ENCODE data around the gene ESPNL. TPM values are rescaled to one million over a fixed set of nuclear protein-coding genes. Genes with fewer than 3 reads are reported as not detected.
"Not testable (repeated sequence)": the region's sequence is repeated elsewhere in the genome, so short reads cannot be mapped to it uniquely, and the experiment has no call there.

ESPNL gene
- total RNA-seq, 1 donor = 1.1 TPM

DNA sequence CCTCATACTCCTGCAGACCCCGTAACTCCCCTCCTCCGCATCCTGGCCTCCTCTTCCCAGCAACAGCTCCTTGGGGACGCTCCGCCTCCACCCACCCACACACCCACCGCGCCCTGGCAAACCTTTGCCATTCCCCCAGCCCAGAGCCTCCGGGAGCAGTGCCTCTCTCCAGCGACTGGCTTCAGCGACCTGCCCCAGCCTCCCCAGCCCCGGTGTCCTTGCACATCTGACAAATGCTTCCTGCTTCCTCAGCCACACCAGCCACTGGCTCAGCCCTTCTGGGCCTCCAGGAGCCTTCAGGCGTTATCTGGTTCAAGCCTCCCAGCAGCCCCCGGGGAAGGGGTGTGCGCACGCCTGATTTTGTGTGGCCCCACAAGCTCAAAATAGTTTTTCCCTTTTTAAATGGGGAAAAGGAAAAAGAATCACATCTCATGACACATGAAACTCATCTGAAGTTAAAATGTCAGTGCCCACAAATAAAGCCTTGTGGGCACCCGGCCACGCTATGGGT lies 14.2 kb downstream of the ESPNL start:
- no peak for DNase-seq (ENCODE audit: low read depth in 2 of 3, low spot score in 2 of 3)

DNA sequence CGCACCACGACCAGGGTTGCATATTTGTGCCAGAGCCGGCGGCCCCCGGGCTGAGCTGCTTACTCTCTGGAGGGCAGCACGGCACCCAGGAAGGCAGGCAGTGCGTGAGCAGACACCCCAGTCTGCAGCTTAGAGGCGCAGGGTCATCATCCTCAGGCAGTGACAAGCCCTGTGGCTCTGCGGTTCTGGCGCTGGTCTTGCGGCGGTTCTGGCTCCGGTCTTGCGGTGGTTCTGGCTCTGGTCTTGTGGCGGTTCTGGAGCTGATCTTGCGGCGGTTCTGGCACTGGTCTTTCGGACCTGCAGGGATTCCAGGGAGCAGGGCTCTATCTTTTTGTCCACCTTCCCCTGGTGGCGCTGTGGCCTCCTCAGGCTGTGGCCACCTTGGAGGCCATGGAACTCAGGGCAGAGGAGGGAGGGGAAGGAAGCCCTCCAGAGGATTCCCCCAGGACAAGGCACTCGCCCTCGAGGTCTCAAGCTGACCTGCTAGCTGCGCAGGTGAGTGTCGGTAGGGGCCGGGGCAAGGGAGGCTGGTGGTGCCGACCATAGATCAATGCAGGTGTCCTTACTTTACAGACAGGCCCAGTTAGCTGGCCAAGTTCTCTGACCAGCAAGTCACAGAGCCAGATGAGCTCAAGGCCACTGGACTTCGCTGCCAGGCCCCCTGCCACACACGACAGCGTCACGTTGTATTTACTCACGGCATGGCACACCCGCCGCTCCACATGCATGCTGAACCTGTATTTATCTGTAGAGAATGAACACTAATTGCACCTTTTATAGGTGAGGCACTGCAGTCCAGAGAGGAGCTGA lies 14.9 kb downstream of the ESPNL start:
- DNase-seq (ENCODE audit: low read depth in 2 of 3, low spot score in 2 of 3) = no peak

DNA sequence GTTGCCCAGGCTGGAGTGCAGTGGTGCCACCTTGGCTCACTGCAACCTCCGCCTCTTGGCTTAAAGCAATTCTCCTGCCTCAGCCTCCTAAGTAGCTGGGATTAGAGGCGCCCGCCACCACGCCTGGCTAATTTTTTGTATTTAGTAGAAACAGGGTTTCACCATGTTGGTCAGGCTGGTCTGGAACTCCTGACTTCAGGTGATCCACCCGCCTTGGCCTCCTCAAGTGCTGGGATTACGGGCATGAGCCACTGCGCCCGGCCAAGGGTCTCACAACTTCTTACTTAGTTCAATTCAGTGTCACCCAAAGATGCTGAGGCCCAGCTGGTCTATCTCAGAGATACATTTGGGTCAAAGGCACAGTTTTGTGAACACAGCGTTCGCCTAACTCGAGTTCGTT lies 15.6 kb downstream of the ESPNL start:
- not testable (repeated sequence) for DNase-seq (ENCODE audit: low read depth in 2 of 3, low spot score in 2 of 3)

DNA sequence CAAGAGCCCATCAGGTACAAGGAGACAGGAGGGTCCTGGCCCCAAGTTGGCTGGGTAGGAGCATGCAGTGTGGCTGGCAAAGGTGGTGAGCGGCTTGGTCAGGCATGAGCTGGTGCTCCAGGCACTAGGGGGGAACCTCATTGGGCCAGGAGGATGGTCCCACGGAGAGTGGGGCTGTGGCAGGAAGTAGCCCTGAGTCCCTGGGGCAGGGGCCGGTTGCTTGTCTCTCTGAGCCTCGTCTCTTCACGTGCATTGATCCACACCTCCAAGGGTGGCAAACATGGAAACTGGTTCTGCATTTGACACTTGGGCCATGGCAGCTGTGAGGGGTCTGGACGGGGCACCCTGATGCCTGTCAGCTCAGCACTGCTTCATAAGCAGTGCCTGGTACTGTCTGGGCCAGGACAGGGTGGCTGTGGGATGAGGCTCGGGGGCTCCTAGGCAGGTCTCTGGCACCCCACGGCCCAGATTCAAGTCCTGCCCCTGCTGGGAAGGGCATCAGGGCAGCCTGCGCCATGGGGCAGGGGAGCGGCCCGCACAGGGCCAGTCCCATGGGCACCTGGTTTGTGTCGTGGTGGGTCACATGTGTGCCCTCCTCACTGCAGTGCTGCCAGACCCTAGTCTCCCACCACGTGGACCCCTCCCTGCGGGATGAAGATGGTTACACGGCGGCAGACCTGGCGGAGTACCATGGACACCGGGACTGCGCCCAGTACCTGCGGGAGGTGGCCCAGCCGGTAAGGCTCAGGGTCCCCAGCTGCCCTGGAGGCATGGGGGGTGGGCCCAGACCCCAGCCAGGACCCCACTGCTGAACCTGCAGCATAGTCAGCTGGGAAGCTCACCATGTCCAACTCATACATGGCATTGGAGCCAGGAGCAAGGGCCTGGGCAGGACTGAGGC lies 16.4 kb downstream of the ESPNL start:
- no peak for DNase-seq (ENCODE audit: low read depth in 2 of 3, low spot score in 2 of 3)

DNA sequence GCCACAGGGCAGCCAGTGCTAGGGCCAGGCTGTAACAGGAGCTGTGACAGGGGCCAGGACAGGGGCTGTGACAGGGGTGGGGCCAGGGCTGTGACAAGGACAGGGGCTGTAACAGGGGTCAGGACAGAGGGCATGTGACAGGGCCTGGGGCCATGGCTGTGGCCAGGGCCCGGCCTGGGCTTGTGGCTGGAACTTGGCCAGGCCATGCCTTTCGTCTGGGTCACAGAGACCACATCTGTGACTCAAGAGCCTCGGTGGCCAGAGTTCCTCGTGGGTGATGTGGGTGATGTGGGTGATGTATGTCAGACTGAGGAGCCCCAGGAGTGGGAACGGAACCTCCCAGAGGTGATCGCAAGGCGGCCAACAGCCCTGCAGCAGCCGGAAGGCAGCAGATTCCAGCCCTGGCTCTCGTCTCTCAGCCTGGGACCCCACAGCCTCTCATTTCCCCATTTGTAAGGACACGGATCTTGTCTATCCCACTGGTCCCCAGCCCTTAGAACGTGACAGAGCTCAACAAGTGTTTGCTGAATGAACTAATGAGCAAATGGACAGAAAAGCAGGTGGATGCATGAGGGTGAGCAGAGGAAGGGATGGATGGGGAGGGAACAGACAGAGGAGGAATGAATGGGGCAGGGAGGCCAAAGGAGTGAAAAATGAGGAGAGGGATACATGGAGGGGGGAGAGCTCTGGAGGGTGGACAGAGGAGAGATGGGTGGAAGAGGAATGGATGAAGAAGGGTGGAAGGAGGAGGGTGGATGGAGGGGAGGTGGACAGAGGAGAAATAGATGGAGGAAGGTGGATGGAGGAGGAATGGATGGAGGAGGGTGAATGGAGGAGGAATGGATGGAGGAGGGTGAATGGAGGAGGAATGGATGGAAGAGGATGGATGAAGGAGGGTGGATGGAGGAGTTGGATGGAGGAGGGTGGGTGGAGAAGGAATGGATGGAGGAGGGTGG lies 17.3 kb downstream of the ESPNL start:
- DNase-seq (ENCODE audit: low read depth in 2 of 3, low spot score in 2 of 3) = no peak

DNA sequence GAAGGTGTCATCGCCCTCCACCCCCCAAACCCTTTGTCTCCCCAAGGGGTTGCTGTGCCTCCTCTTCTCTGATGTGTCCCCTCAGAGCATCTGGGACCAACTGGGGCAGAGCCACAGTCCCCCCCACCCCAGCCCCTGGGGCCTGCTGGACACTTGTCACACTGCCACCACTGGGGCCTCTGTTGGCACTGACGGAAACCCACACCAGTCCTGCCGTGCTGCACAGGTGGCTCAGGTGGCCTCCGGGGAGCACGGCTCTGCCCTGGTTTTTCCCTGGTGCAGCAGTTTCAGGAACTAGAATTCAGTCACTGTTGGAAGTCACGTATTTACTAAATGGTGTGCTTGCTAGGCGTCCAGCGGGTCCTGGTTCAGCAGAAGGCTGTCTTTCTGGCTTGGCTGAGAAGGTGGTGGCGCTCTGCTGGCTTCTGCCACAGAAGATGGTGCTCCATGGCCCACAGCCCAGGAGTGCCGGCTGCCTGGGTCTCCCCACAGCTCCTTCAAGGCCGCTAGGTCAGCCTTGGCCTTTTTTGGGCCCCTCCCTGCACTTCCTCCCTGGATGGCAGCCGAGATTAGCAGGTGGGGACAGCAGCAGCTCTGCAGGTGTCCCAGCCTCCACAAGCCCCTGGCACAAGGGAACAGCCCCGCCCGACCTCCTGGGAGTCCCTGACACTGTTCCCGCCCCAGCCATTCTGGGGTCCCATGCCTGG lies 19.8 kb downstream of the ESPNL start:
- no peak for DNase-seq (ENCODE audit: low read depth in 2 of 3, low spot score in 2 of 3)

DNA sequence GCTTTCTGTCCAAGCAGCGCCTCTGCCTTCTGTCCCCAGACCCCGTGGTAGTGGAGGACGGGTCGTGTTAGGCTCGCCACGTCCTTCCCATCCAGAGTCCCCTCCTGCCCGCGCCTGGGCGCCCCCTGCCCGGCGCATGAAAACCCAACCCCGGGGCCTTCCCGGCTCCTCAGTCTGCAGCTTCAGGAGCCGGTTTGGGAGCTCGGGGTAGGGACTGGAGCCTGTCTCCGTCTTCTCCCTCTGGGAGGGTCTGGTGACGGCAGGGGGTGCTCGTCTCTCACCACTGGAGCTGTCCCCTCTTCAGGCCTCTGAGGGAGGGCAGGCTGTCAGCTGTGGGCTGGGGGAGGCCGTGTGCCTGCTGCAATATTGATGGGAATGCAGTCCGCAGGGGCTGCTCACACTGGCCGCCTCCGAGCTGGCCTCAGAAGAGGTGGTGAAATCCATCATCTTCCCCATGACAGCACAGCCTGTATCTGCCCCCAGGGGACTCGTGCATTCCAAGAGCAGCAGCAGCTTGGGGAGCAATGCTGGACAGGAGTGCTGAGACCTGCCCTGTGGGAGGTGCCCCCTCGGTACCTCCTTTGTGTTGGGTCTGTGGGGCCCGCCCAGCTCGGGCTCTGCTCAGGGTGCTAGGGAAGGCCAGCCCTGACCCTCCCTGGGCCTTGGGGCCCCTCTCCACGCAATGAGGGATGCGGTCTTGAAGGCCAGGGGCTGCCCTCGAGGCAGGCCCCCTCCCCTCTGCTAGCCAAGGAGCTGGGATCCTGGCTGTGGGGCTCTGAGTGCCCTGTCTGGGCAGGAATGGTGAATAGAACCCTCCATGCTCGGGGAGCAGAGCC lies 20.5 kb downstream of the ESPNL start:
- no peak for DNase-seq (ENCODE audit: low read depth in 2 of 3, low spot score in 2 of 3)

DNA sequence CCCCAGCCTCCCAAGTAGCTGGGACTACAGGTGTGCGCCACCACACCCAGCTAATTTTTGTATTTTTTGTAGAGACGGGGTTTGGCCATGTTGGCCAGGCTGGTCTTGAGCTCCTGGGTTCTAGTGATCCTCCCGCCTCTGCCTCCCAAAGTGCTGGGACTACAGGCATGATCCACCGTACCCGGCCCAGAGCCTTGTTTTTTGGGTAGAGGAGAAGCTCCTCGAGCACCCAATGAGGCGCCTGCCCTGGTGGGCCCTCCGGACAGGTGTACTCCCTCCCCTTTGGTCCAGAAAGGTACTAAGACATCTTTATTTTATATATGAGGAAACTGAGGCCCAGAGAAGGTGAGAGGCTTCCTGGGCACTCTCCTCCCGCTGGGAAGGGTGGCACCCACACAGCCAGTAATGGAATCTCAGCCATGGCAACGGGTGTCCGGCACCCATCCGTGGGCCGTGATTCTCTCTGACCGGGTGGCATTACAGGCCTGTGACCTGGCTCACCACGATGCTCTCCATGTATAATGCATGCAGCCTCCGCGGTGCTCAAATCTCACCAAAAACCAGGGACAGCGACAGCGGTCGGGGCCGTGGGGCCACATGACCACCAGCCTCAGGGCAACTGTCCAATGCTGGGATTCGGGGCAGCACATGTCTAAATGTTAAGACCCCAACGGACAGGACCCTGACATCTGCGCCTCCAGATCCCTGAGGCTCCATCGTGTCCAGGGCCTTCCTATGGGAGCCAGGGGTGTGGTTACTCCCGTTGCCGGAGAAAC lies 21.6 kb downstream of the ESPNL start:
- no peak for DNase-seq (ENCODE audit: low read depth in 2 of 3, low spot score in 2 of 3)

DNA sequence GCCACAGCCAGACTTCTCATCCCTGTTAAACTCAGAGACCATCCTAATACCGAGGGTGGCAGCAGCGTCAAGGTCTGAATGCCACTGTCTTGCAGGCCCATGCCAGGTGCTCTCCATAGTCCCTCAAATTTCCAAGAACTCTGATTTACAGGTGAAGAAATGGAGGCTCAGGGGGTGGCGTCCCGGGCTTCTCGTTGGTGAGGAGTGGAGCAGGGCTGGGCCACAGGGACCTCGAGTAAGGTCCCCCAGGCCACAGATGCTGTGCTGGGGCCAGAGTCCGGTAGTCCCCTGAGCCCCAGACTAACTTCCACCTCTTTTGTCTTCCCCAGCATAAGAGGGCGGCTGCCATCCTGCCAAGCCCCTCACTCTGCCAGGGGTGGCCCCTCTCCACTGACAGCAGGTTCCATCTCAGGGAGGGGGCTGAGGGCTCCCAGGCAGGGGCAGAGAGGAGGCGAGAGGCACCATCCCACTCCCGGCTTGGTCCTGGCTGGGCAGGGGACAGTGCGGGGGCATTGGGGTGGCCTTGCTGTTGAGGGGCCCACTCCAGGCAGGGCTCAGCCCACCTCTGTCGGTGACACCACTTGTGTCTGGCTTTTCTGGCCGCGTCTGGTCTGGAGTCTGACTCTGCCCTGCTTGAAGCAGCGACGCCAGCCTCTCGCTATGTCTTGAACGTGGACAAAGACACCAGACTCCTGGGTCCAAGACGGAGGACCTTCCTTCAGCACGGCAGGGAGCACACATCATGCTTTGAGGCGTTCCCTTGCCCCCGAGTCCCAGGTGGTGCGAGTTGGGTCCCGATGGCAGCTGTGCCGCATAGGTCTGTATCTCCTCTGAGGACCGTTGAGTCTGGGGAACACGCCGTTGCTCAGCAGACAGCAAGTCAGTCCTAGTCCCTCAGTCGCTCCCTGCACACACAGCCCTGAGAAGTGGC lies 22.4 kb downstream of the ESPNL start:
- no peak for DNase-seq (ENCODE audit: low read depth in 2 of 3, low spot score in 2 of 3)

DNA sequence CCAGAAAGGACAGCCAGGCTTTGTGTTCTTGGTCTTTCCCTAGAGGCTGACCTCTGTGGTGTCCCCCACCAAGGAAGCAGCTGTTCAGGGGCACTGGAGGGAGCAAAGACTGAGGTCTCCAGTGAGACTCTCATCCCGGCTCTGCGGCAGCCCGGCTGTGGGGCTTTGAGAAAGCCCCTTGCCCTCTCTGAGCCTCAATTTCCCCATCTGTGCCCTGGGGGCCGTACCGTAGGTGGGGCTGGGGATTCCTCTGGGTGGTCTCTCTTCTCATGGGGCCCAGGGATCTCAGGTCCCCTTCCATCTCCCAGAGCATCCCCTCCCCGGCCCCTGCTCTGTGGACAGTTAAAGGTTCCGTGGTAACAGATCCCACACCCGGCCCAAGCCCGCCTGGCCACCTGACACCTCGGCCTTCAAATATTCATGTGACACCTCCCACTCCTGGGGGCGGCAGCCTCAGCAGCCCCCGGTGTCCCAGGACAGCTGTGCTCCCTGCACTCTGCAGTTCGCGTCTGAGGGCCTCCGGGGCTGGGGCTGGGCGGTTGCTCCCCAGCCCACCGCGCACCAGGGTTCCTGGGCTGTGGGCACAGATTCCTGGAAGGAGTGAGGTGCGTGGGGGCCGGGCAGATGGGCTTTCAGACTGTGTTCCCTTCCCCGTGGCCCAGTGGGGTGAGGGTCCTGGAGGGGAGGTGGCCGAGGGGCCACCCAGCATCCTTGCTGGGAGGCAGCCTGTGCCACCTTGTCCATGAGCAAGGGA lies 23.3 kb downstream of the ESPNL start:
- DNase-seq (ENCODE audit: low read depth in 2 of 3, low spot score in 2 of 3) = no peak

DNA sequence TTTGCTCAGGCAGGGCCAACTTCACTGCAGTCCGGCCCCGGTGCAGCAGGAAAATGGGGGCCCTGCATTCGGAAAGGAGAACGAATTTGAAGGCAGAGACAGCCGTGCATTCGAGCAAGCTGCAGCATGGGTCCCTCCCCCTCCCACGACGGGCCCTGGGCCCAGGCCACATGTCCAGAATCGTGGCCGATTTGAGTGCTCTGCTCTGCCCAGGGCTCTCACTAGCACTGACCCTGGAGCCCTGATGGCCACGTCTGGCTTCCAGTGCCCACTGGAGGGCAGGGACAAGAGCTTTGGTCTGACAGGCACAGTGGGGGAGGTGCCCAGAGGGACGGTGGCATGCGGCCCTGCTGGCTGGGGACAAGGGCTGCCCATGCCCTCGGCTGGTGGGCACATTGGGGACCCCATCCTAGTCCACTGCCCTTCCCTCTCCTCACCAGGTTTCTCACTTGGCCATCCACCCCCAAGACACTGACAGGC lies 23.9 kb downstream of the ESPNL start:
- no peak for DNase-seq (ENCODE audit: low read depth in 2 of 3, low spot score in 2 of 3)

DNA sequence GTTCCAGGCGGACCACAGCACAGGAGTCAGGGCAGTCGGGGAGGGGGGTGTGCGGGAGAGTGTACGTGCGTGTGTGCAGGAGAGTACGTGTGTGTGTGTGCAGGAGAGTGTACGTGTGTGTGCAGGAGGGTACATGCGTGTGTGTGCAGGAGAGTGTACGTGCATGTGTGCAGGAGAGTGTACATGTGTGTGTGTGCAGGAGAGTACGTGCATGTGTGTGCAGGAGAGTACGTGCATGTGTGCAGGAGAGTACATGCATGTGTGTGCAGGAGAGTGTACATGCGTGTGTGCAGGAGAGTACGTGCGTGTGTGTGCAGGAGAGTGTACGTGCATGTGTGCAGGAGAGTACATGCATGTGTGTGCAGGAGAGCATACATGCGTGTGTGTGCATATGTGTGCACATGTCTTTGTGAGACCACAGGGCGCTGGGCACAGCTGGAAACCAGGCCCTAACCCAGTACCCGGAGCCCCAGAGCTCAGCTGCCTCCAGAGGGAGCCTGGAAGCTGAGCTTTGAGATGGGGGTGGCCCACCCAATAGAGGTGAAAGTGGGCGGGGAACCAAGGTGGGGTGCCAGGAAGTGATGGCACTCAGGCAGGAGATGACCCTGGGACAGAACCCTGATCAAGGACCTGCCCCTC lies 24.5 kb downstream of the ESPNL start:
- no peak for DNase-seq (ENCODE audit: low read depth in 2 of 3, low spot score in 2 of 3)

DNA sequence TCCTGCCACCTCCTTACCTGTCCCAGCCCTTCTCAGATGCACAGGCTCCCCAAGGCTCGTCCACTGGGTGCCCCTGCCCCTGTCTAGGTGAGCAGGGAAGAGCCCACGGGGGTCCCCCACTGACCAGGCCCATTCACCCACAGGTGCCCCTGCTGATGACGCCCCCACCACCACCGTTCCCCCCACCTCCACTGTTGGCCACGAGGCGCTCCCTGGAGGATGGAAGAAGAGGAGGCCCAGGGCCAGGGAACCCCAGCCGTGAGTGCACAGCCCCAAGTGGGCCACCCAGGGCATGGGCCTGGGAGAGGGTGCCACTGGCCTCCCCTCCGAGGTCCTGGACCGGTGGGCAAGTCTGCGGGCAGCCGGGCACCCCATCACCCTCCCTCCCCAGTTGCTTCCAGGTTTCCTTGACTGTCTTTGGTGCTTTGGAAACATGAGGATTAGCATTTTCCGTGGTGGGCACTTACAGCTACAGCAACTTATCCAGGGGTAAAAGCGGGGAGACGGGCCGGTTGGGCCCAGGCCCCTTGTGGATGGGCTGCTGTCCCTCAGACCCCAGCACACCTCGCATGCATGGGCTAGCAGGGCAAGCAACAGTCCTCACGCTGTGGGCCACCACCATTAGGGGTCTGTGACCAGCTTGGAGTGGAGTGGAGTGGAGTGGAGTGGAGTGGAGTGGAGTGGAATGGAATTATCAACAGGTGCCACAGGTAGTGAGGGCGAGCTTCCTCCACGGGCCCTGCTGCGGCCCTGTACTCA lies 25.2 kb downstream of the ESPNL start:
- DNase-seq (ENCODE audit: low read depth in 2 of 3, low spot score in 2 of 3) = no peak

DNA sequence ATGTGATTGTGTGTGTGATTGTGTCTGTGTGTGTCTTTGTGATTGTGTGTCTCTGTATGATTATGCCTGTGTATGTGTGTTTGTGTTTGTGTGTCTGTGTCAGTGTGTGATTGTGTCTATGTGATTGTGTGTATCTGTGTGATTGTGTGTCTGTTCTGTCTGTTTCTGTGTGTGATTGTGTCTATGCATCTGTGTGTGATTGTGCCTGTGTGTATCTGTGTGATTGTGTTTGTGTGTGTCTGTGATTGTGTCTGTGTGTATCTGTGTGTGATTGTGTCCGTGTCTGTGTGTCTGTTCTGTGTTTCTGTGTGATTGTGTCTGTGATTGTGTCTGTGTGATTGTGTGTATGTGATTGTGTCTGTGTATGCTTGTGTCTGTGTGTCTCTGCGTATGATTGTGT lies 26.2 kb downstream of the ESPNL start:
- DNase-seq (ENCODE audit: low read depth in 2 of 3, low spot score in 2 of 3) = no peak

DNA sequence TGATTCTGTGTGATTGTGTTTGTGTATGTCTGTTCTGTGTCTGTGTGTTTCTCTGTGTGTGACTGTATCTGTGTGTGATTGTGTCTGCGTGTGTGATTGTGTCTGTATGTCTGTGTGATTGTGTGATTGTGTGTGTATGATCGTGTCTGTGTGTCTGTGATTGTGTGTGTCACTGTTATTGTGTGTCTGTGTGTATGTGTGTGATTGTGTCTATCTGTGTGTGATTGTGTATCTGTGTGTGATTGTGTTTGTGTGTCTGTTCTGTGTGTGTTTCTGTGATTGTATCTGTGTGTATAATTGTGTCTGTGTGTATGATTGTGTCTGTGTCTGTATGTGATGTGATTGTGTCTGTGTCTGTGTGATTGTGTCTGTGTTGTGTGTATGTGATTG lies 26.6 kb downstream of the ESPNL start:
- no peak for DNase-seq (ENCODE audit: low read depth in 2 of 3, low spot score in 2 of 3)
